GM12864 (cell line): Measurements from ENCODE around the gene GOSR1.

Experiments
- DNase-seq: peaks from one replicate; pipeline ENCODE4 v3.0.0-alpha.2; 2011; ENCODE audit warnings: low read depth
- H3K4me3 ChIP-seq: 2 replicates; pipeline ENCODE4 v1.5.1; 2011; ENCODE audit warnings: mild to moderate bottlenecking, low read depth, low read length, control low read depth
- TF ChIP-seq, protein P1 (sequence below): IDR thresholded peaks from 2 replicates; pipeline ENCODE4 v1.5.1; 2011; ENCODE audit warnings: low read depth, mild to moderate bottlenecking, moderate library complexity, low read length, control low read depth, inconsistent platforms; ENCODE audit errors: missing control alignments

The GOSR1 gene

DNA sequence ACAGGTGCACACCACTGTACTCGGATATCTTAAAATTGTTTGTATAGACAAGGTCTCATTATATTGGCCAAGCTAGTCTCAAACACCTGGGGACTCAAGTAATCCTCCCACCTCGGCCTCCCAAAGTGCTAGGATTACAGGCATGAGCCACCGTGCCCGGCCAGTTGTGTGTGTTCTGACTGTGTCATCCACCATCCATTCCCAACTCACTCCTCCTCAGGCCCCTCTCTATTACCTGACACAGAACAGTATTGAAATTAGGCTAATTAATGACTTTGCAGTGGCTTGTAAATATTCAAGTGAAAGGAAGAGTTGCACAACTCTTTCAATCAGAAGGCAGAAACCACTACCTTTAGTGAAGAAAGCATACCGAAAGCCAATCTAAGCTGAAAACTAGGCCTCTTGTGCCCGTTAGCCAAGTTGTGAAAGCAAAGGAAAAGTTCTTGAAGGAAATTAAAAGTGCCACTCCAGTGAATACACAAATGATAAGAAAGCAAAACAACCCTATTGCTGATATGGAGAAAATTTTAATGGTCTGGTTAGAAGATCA is 28.7 kb downstream of the GOSR1 start:
- no peak overlapping the region for H3K4me3 ChIP-seq
- TF ChIP-seq, protein P1, sequence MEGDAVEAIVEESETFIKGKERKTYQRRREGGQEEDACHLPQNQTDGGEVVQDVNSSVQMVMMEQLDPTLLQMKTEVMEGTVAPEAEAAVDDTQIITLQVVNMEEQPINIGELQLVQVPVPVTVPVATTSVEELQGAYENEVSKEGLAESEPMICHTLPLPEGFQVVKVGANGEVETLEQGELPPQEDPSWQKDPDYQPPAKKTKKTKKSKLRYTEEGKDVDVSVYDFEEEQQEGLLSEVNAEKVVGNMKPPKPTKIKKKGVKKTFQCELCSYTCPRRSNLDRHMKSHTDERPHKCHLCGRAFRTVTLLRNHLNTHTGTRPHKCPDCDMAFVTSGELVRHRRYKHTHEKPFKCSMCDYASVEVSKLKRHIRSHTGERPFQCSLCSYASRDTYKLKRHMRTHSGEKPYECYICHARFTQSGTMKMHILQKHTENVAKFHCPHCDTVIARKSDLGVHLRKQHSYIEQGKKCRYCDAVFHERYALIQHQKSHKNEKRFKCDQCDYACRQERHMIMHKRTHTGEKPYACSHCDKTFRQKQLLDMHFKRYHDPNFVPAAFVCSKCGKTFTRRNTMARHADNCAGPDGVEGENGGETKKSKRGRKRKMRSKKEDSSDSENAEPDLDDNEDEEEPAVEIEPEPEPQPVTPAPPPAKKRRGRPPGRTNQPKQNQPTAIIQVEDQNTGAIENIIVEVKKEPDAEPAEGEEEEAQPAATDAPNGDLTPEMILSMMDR, result no peak
- no peak for DNase-seq

DNA sequence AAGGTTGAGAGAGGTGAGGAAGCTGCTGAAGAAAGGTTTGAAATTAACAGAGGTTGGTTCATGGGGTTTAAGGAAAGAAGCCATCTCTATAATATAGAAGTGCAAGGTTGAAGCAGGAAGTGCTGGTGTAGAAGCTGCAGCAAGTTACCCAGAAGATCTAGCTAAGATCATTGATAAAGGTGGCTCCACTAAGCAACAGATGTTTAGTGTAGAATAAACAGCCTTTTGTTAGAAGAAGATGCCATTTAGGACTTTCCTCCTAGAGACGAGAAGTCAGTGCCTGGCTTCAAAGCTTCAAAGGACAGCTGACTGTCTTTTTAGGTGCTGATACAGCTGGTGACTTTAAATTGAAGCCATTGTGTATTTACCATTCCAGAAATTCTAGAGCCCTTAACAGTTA is 29.3 kb downstream of the GOSR1 start:
- no peak for DNase-seq
- TF ChIP-seq, protein P1, result no peak
- no peak overlapping the region for H3K4me3 ChIP-seq

DNA sequence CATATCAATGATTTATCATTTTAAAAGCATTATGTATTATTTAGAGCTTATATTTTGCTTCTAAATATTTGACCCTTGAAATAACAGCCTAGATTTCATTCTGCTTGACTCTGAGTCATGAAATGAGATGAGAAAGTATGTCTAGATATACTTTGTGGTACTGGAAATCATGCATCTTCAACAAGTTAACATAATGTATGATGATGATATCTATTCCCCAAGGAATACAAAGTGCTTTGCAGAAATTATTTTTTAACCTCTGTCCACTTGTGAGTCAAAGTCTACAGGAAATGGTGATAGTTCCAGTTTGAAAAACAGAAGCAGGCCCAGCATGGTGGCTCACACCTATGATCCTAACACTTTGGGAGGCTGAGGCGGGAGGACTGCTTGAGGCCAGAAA is 36.1 kb downstream of the GOSR1 start:
- no peak for DNase-seq
- TF ChIP-seq, protein P1, result no peak
- no peak overlapping the region for H3K4me3 ChIP-seq

DNA sequence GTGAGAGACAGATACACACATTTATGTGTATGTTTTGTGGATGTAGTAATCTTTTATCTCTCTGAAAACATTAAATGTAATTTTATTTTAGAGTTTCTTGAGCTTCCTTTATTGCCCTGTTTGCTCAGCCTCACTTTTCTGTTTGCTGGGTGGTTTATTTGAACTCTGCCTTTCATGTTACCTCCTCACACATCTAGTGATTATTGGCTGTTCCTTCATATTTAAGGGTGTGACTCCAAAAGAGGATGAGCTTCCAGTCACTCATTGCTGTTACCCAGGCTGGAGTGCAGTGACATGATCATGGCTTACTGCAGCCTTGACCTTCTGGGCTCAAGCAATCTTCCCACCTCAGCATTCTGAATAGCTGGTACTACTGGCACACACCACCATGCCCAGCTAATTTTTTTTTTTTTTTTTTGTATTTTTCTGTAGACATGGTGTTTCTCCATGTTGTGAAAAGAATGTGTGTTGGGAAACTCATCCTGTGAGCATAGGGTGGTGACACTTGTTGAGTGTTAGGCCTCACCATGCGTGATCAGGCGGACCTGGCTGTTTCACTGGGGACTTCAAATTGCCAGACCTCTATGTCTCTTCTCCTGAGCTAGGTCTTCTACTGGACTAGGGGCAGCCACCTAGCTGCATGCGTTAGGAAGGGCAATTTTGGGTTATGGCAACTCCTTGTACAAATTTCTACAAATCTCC is 37.8 kb downstream of the GOSR1 start:
- TF ChIP-seq, protein P1, result no peak
- DNase-seq, result no peak
- H3K4me3 ChIP-seq, result no peak overlapping the region

DNA sequence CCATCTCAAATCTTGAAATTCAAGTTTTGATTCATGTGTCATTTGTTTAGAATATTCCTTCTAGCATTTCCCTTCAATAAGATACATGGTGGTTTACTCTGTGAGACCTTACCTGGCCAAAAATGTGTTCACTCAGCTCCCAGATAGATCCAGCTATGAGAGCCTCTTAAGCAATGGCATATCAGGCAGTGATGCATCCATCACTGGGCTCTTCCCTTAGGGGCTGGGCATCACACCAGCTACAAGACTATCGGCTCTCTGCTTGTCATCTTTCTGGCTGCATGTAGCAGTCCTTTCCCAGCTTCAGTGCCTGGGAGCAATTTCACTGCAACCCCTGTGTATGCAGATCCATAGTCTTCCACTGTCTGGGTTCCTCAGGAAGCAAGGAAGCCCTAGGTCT is 40.6 kb downstream of the GOSR1 start:
- DNase-seq, result no peak
- TF ChIP-seq, protein P1, result no peak
- H3K4me3 ChIP-seq, result no peak overlapping the region

DNA sequence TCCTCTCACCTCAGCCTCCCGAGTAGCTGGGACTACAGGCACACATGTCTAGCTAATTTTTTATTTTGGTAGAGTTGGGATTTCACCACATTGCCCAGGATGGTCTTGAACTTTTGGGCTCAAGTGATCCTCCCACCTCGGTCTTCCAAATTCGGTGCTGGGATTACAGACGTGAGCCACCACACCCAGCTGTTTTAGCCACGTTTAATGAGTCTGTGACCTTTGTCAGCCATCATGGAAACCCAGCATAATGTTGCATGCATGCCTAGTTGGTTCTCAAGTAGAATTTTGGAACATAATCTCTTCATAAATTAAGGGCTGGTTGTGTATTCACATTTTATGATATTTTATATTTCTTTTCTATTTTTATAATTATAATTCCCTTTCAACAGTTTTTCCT is 42.0 kb downstream of the GOSR1 start:
- no peak overlapping the region for H3K4me3 ChIP-seq
- TF ChIP-seq, protein P1, result no peak
- no peak for DNase-seq

DNA sequence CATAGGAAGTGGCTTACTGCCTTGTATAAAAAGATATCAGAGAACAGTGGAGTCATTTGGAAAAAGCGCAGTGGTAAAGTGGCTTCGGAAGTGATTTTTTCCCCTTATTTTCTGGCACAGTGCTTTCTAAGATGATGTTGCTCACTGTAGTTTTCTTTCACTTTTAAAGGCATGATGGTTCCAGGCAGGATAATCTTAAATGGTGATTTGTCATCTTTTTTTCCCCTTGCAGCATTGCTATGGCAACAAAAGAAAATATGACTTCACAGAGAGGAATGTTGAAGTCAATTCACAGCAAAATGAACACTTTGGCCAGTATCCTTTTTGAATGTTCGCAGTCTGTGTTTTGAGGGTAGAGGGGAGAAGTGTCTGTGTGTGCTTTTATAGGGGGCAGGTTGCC is 42.5 kb downstream of the GOSR1 start:
- TF ChIP-seq, protein P1, result no peak
- DNase-seq, result no peak
- no peak overlapping the region for H3K4me3 ChIP-seq
